Measurements from ENCODE around the gene MINDY1.

Gene MINDY1

DNA sequence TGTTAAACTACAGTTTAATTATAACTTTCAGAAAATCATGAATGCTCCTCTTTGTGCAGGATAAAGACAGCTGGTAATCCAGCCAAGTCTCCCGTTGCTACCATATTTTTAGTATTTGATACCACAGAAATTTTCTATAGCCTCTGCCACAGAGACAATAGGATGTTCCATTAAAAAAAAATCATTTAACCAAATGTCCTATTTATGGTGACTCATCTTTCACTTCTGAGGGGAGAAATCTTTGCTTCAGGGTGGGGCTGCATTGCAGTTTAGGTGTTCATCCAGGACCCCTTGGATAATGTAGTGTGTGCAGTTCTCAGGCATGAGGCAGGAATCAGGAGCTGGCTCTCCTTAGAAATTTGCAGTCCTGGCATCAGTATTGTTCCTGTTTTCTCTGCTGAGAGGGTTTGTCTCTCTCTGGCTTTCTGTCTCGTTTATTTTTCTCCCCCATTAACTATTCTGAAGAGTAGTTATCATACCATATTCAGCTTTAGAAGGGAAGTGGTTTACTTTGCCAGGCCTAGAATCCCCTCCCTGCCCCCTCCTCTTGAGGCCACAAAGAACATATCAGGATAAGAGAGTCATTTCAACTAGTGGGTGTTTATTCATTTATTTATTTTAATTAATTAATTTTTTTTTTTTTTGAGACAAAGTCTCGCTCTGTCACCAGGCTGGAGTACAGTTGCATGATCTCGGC lies 4.6 kb upstream of the MINDY1 start:
- Histone ChIP-seq H3K9ac (ENCODE audit: low read depth, low read length) (no peak overlapping the region), H3K27ac (ENCODE audit: low read depth, low read length) (no peak overlapping the region), H3K4me1 (ENCODE audit: control insufficient read depth, insufficient read depth, low read length) (peaks cover 14% of the 10 kb centered on the region; the same call in 1 of the 2 replicates)

DNA sequence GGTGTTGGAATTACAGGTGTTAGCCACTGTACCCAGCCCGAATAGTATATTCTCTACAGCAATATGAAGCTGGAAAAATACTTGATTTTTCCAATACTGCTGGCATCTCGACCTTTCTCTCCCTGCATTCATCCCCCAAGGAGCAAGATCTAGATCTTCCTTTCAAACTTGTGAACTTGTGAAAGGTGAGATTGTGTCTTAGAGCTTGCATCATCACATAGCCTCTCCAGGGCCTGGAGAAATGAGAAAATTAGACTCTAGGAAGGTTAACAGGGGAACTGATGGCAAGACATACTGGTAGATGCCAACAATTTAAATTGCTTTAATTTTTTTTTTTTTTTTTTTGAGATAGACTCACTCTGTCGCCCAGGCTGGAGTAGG lies 3.6 kb upstream of the MINDY1 start:
- H3K36me3 ChIP-seq (ENCODE audit: control insufficient read depth, insufficient read depth, low read length): no peaks in the 10 kb centered on the region; the same call in 1 of the 2 replicates
- H3K9ac ChIP-seq (ENCODE audit: low read depth, low read length): no peak overlapping the region
- no peak overlapping the region for H3K4me3 ChIP-seq (ENCODE audit: low read depth, low read length)
- no peak overlapping the region for H3K27ac ChIP-seq (ENCODE audit: low read depth, low read length)
- peaks cover 22% of the 10 kb centered on the region for H3K4me1 ChIP-seq (ENCODE audit: control insufficient read depth, insufficient read depth, low read length)
- H3K9me3 ChIP-seq (ENCODE audit: control insufficient read depth, insufficient read depth, low read length): no peaks in the 10 kb centered on the region
- H3K27me3 ChIP-seq (ENCODE audit: control insufficient read depth, insufficient read depth, low read length): no peaks in the 10 kb centered on the region

More for the DNA sequence above, 4.6 kb upstream of the MINDY1 start:
- no peak overlapping the region for H3K4me3 ChIP-seq (ENCODE audit: low read depth, low read length)
- no peaks in the 10 kb centered on the region; the same call in 1 of the 2 replicates for H3K36me3 ChIP-seq (ENCODE audit: control insufficient read depth, insufficient read depth, low read length)
- H3K9me3 ChIP-seq (ENCODE audit: control insufficient read depth, insufficient read depth, low read length): no peaks in the 10 kb centered on the region
- H3K27me3 ChIP-seq (ENCODE audit: control insufficient read depth, insufficient read depth, low read length): no peaks in the 10 kb centered on the region

DNA sequence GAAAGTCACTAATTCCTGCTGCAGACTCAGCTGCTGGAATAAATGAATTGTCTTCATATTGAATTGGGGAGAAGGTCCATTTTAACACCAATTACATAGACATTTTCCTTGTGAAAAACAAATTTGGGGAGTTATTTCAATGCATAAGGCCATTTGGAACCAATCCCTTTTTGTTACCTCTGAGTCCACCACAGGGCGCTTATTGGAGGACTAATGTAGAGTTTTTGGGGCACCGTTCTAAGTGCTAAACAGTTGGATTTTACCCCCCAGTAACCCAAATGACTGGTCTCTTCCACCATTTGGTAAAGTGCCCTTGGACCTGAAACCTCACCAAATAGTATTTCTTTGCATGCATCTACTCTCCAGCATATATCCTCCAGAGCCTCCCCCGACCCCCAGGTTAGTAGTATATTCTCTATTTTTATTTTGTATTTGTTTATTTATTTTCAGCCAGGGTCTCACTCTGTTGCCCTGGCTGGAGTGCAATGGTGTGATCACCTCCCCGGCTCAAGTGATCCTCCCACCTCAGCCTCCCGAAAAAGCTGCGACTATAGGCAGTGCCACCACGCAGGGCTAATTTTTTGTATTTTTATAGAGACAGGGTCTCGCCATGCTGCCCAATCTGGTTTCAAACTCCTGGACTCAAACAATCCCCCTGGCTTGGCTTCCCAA lies 3.1 kb upstream of the MINDY1 start:
- no peaks in the 10 kb centered on the region for H3K27me3 ChIP-seq (ENCODE audit: control insufficient read depth, insufficient read depth, low read length)
- H3K4me3 ChIP-seq (ENCODE audit: low read depth, low read length): peak overlapping the region; percentile 80; the same call in 1 of the 2 replicates
- no peak overlapping the region for H3K27ac ChIP-seq (ENCODE audit: low read depth, low read length)
- no peaks in the 10 kb centered on the region; the same call in 1 of the 2 replicates for H3K36me3 ChIP-seq (ENCODE audit: control insufficient read depth, insufficient read depth, low read length)
- H3K4me1 ChIP-seq (ENCODE audit: control insufficient read depth, insufficient read depth, low read length): peaks cover 22% of the 10 kb centered on the region
- no peak overlapping the region for H3K9ac ChIP-seq (ENCODE audit: low read depth, low read length)
- H3K9me3 ChIP-seq (ENCODE audit: control insufficient read depth, insufficient read depth, low read length): no peaks in the 10 kb centered on the region

DNA sequence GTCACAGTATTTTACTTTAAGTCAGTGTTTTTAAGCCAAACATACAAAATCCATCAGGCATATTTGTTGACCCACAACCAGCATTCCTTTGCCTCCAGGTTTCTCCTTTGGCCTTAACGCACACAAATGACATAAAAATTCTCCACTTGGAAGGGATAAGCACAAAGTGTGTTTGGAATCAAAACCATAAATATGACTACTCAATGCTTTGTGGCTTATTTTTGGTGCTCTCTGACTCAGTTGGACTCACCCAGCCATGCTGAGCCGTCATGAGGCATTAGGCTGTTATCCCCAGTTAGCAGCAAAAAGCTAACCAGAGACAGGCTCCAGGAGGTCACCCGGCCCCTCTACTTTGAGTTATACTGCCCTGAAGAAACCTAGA lies 2.5 kb upstream of the MINDY1 start:
- Histone ChIP-seq H3K4me1 (ENCODE audit: control insufficient read depth, insufficient read depth, low read length) (peaks cover 22% of the 10 kb centered on the region), H3K9me3 (ENCODE audit: control insufficient read depth, insufficient read depth, low read length) (no peaks in the 10 kb centered on the region), H3K4me3 (ENCODE audit: low read depth, low read length) (peak overlapping the region; percentile 80), H3K9ac (ENCODE audit: low read depth, low read length) (no peak overlapping the region), H3K27me3 (ENCODE audit: control insufficient read depth, insufficient read depth, low read length) (no peaks in the 10 kb centered on the region), H3K36me3 (ENCODE audit: control insufficient read depth, insufficient read depth, low read length) (no peaks in the 10 kb centered on the region; the same call in 1 of the 2 replicates), H3K27ac (ENCODE audit: low read depth, low read length) (no peak overlapping the region)

DNA sequence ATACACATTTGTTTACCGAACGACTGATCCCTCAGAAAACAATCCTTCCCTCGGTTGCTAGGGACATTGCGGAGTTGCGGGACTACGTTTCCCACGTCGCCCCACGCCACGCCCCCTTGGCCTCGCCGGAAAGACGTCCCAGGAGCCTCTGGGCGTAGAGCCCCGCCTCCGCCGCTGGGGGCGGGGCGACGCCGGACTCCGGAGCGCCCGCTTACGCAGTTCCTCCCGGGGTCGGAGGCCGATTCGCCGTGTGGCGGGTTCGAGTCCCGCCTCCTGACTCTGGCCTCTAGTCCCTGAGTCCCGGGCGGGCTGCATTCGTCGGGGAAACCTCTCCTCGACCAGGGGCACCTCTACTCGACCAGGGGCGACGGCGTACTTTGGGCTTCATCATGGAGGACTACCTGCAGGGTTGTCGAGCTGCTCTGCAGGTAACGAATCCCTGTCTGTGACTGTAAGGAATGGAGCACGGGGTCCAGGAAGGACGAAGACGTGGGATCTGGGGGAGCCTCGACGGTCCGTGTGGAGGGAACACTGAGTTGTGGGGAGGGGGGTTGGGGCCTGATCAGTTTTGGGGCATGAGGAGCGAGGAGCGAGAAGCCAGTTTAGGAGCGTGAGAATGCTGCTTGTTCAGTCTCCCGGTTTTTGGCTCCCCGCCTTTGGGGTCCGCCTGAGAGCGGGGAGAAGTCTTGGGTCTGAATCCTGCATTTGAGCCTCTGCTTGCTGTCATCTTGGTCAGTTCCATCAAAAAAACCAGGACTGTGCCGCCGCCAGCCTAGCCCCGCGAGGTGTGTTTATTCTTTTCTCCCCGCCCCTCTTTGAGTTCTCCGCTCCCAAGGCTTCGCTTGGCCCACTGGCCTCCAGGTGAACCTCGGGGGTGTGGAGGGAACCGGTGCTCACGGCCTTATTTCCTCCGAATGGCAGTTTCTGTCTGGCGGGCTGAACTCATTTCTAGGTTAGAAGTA lies 1.8 kb upstream of the MINDY1 start, which contains the start of gene PRUNE1:
Gene PRUNE1 (plus strand): TSS at position 206 of the 962 bp plus-strand sequence. CDS start 184 bp downstream, at position 390.
- H3K4me1 ChIP-seq (ENCODE audit: control insufficient read depth, insufficient read depth, low read length): peaks cover 22% of the 10 kb centered on the region
- H3K9ac ChIP-seq (ENCODE audit: low read depth, low read length): peak within 1 kb of the TSS; percentile 66
- H3K36me3 ChIP-seq (ENCODE audit: control insufficient read depth, insufficient read depth, low read length): no peaks in the 10 kb centered on the region; the same call in 1 of the 2 replicates
- H3K4me3 ChIP-seq (ENCODE audit: low read depth, low read length): peak within 1 kb of the TSS; percentile 80
- no peaks in the 10 kb centered on the region for H3K27me3 ChIP-seq (ENCODE audit: control insufficient read depth, insufficient read depth, low read length)
- peak within 1 kb of the TSS; percentile 88 for H3K27ac ChIP-seq (ENCODE audit: low read depth, low read length)
- H3K9me3 ChIP-seq (ENCODE audit: control insufficient read depth, insufficient read depth, low read length): no peaks in the 10 kb centered on the region

DNA sequence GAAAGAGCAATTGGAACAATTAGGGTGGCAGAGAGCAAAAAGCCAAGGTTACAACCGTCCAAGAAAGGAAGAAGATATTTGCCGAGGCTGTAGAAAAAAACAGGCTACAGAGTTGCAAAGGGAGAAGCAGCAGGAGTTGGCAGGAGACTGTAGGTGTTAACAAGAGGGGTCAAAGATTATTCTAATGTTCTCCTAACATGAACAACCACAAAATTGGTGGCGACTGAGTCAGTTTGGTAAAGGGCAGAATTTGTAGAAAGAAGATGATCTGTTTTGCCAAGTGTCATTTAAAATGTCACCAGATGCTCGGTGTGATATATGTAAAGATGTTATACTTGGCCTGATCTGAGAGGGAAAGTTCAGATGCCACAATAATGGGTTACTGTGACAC lies 1.1 kb upstream of the MINDY1 start:
- peak overlapping the region; percentile 45; the same call in 1 of the 2 replicates for H3K9ac ChIP-seq (ENCODE audit: low read depth, low read length)
- no peaks in the 10 kb centered on the region for H3K27me3 ChIP-seq (ENCODE audit: control insufficient read depth, insufficient read depth, low read length)
- no peaks in the 10 kb centered on the region; the same call in 1 of the 2 replicates for H3K36me3 ChIP-seq (ENCODE audit: control insufficient read depth, insufficient read depth, low read length)
- peak overlapping the region; percentile 48 for H3K4me3 ChIP-seq (ENCODE audit: low read depth, low read length)
- peaks cover 22% of the 10 kb centered on the region for H3K4me1 ChIP-seq (ENCODE audit: control insufficient read depth, insufficient read depth, low read length)
- H3K27ac ChIP-seq (ENCODE audit: low read depth, low read length): peak overlapping the region; percentile 88
- no peaks in the 10 kb centered on the region for H3K9me3 ChIP-seq (ENCODE audit: control insufficient read depth, insufficient read depth, low read length)

DNA sequence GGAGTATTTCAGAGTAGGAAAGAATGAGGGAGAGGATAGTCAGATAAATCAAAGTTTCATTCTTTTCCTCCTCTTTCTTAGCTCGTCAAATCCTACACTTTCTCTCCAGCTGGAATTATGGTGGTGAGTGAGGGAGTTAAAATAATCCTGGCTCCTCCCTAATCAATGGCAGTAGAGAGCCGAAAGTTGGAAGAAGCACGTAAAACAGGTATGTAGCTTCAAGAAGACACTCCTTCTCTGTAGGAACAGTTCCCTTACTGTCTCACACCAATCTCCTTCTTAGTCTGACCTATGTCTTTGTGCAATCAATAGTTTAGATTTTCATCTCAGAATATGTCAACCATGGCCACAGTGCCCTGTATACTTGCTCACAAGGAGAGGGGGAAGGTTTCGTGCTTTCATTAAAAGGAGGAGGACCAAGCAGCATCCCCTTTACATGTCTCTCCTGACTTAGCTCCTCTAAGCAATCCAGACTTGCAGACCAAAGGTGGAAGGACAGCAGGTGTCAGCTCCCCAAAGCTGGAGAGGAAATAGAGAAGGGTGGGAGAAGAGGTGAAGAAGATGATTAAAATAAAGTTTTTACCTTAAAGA lies 878 bp downstream of the MINDY1 start:
- Histone ChIP-seq H3K9me3 (ENCODE audit: control insufficient read depth, insufficient read depth, low read length) (no peaks in the 10 kb centered on the region), H3K9ac (ENCODE audit: low read depth, low read length) (no peak overlapping the region), H3K27ac (ENCODE audit: low read depth, low read length) (peak overlapping the region; percentile 83), H3K4me3 (ENCODE audit: low read depth, low read length) (peak overlapping the region; percentile 57), H3K4me1 (ENCODE audit: control insufficient read depth, insufficient read depth, low read length) (peaks cover 22% of the 10 kb centered on the region), H3K27me3 (ENCODE audit: control insufficient read depth, insufficient read depth, low read length) (no peaks in the 10 kb centered on the region), H3K36me3 (ENCODE audit: control insufficient read depth, insufficient read depth, low read length) (no peaks in the 10 kb centered on the region; the same call in 1 of the 2 replicates)

DNA sequence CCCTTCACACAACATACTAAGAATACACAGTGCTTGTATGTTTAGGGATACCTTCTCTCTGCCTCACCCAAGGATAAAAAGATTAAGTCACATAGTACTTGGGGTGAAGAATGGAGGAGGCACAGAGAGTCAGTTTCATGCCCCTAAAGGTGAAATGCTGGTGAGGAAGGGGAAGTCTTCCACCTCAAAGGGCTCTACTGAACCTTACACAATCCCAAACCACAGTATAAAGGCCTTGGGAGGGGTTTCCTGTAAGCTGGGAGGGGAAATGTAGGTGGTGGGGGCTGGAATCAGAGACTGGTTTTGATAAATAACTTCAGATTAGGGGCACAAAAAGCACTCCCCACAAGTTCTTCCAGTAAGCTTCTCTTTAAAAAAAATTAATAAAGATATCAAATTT lies 3.5 kb downstream of the MINDY1 start:
- Histone ChIP-seq H3K9me3 (ENCODE audit: control insufficient read depth, insufficient read depth, low read length) (no peaks in the 10 kb centered on the region), H3K36me3 (ENCODE audit: control insufficient read depth, insufficient read depth, low read length) (peaks cover 5% of the 10 kb centered on the region; the same call in 1 of the 2 replicates), H3K4me1 (ENCODE audit: control insufficient read depth, insufficient read depth, low read length) (peaks cover 16% of the 10 kb centered on the region), H3K4me3 (ENCODE audit: low read depth, low read length) (no peak overlapping the region), H3K27me3 (ENCODE audit: control insufficient read depth, insufficient read depth, low read length) (no peaks in the 10 kb centered on the region), H3K27ac (ENCODE audit: low read depth, low read length) (no peak overlapping the region), H3K9ac (ENCODE audit: low read depth, low read length) (no peak overlapping the region)

DNA sequence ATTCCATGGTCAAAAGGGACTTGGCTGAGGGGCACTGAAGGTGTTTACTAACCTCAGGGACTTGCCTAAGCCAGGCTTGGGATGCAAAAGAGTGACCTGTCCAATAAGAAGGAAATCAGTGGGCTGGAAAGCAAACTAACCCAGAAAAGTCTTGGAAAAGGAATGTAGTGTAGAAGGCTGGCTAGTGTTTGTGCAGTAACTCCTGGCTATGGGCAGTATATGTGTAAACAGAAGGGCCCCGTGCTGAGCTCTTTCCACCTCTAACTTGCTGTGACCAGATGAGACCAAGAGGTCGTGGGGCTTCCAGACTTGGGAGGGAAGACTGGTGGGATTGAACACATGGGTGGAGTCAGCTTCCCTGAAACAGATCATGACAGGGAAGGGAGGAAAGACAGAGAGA lies 4.1 kb downstream of the MINDY1 start:
- Histone ChIP-seq H3K36me3 (ENCODE audit: control insufficient read depth, insufficient read depth, low read length) (peaks cover 10% of the 10 kb centered on the region), H3K27me3 (ENCODE audit: control insufficient read depth, insufficient read depth, low read length) (no peaks in the 10 kb centered on the region), H3K9me3 (ENCODE audit: control insufficient read depth, insufficient read depth, low read length) (no peaks in the 10 kb centered on the region), H3K4me3 (ENCODE audit: low read depth, low read length) (no peak overlapping the region), H3K9ac (ENCODE audit: low read depth, low read length) (no peak overlapping the region), H3K4me1 (ENCODE audit: control insufficient read depth, insufficient read depth, low read length) (peaks cover 12% of the 10 kb centered on the region), H3K27ac (ENCODE audit: low read depth, low read length) (no peak overlapping the region)

DNA sequence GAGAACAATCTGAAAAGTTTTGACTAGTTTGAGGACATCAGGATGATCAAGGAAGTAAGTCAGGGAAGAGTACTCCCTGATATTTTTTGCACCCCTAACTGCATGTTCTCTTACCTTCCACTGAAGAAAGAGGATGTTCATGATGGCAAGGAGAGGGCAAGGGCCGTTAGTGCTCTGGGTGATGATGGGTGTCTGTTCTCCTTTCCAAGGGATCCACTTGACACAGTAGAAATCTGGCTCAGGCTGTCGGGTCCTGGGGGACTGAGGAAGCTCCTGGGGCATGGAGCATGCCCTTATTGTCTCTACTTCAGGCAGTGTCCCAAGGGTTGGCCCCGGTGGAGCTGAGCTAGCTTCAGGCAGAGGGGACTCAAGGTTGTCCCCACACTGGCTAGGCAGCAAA lies 4.7 kb downstream of the MINDY1 start:
- Histone ChIP-seq H3K36me3 (ENCODE audit: control insufficient read depth, insufficient read depth, low read length) (peaks cover 15% of the 10 kb centered on the region), H3K9ac (ENCODE audit: low read depth, low read length) (no peak overlapping the region), H3K27me3 (ENCODE audit: control insufficient read depth, insufficient read depth, low read length) (no peaks in the 10 kb centered on the region), H3K4me1 (ENCODE audit: control insufficient read depth, insufficient read depth, low read length) (peaks cover 8% of the 10 kb centered on the region), H3K9me3 (ENCODE audit: control insufficient read depth, insufficient read depth, low read length) (no peaks in the 10 kb centered on the region), H3K27ac (ENCODE audit: low read depth, low read length) (no peak overlapping the region), H3K4me3 (ENCODE audit: low read depth, low read length) (no peak overlapping the region)
